Measurements from ENCODE around the gene NEGR1. TPM values are rescaled to one million over a fixed set of nuclear protein-coding genes. Genes with fewer than 3 reads are reported as not detected.

The NEGR1 gene
- total RNA-seq, 1 experiment from 2014 or later, result 0.05 TPM

DNA sequence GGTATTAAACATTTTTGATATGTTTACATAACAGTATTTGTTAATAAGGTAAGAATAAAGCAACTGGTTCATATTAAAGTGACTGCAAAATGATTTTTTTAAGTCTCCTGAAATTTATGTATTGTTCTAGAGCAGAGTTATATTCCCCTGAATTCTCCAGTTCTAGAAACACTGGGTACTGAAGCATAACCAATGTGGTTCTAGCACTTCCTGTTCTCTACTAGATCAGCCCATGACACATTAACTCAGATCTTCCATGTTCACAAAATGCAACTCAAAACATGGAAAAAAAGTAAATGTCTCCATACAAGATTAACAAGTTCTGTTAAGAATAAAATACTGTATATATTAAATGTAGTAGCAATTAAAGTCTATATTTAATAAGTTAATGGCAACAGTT lies 3.9 kb downstream of the NEGR1 start (continued):
- TF ChIP-seq, protein P1, sequence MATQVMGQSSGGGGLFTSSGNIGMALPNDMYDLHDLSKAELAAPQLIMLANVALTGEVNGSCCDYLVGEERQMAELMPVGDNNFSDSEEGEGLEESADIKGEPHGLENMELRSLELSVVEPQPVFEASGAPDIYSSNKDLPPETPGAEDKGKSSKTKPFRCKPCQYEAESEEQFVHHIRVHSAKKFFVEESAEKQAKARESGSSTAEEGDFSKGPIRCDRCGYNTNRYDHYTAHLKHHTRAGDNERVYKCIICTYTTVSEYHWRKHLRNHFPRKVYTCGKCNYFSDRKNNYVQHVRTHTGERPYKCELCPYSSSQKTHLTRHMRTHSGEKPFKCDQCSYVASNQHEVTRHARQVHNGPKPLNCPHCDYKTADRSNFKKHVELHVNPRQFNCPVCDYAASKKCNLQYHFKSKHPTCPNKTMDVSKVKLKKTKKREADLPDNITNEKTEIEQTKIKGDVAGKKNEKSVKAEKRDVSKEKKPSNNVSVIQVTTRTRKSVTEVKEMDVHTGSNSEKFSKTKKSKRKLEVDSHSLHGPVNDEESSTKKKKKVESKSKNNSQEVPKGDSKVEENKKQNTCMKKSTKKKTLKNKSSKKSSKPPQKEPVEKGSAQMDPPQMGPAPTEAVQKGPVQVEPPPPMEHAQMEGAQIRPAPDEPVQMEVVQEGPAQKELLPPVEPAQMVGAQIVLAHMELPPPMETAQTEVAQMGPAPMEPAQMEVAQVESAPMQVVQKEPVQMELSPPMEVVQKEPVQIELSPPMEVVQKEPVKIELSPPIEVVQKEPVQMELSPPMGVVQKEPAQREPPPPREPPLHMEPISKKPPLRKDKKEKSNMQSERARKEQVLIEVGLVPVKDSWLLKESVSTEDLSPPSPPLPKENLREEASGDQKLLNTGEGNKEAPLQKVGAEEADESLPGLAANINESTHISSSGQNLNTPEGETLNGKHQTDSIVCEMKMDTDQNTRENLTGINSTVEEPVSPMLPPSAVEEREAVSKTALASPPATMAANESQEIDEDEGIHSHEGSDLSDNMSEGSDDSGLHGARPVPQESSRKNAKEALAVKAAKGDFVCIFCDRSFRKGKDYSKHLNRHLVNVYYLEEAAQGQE (IDR thresholded peaks at IDR 0.05; ENCODE audit: low read depth), result no peak
- TF ChIP-seq CBX3 (IDR thresholded peaks at IDR 0.05; ENCODE audit: low read depth) (no peak), POLR2A (IDR thresholded peaks at IDR 0.05; ENCODE audit: borderline replicate concordance, extremely low read depth, insufficient read depth, insufficient read length) (no peak)

DNA sequence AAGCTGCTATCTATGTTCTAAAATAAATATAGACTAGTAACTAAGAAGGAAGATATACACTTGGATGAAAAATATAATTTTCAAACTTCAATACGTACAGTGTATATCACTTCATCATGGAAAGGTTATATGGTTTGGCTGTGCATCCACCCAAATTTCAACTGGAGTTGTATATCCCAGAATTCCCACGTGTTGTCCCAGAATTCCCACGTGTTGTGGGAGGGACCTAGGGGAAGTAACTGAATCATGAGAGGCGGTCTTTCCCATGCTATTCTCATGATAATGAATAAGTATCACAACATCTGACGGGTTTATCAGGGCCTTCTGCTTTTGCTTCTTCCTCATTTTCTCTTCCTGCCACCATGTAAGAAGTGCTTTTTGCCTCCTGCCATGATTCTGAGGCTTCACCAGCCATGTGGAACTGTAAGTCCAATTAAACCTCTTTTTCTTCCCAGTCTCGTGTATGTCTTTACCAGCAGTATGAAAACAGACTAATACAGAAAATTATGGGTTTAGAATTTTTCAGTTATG lies 10.7 kb downstream of the NEGR1 start:
- H3K79me2 ChIP-seq (ENCODE audit: insufficient read depth, low read length), result no peaks in the 10 kb centered on the region
- intact Hi-C loops (cut with micrococcal nuclease), result no loop called here
- TF ChIP-seq ZNF274 (IDR thresholded peaks at IDR 0.05; ENCODE audit: low read depth, low read length) (no peak), SP1 (IDR thresholded peaks at IDR 0.05; ENCODE audit: low read depth) (no peak), JUND (IDR thresholded peaks at IDR 0.05) (no peak), ZFX (IDR thresholded peaks at IDR 0.05) (no peak), ELF1 (IDR thresholded peaks at IDR 0.05; ENCODE audit: borderline replicate concordance, low read depth) (no peak), YY1 (IDR thresholded peaks at IDR 0.05; ENCODE audit: extremely low read depth, insufficient replicate concordance, low read depth, low read length) (no peak), SIN3A (IDR thresholded peaks at IDR 0.05; ENCODE audit: low read depth) (no peak), POLR2AphosphoS5 (IDR thresholded peaks at IDR 0.05; ENCODE audit: low read depth, low read length) (no peak), RAD21 (IDR thresholded peaks at IDR 0.05; ENCODE audit: low read depth) (no peak)
- TF ChIP-seq, protein P2, sequence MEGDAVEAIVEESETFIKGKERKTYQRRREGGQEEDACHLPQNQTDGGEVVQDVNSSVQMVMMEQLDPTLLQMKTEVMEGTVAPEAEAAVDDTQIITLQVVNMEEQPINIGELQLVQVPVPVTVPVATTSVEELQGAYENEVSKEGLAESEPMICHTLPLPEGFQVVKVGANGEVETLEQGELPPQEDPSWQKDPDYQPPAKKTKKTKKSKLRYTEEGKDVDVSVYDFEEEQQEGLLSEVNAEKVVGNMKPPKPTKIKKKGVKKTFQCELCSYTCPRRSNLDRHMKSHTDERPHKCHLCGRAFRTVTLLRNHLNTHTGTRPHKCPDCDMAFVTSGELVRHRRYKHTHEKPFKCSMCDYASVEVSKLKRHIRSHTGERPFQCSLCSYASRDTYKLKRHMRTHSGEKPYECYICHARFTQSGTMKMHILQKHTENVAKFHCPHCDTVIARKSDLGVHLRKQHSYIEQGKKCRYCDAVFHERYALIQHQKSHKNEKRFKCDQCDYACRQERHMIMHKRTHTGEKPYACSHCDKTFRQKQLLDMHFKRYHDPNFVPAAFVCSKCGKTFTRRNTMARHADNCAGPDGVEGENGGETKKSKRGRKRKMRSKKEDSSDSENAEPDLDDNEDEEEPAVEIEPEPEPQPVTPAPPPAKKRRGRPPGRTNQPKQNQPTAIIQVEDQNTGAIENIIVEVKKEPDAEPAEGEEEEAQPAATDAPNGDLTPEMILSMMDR (IDR thresholded peaks at IDR 0.05 in 2 of 3, conservative IDR thresholded peaks at IDR 0.05 in 1 of 3; ENCODE audit: borderline replicate concordance in 1 of 3, insufficient read depth in 1 of 3, low read depth in 2 of 3, low read length in 2 of 3), result no peak
- TF ChIP-seq, protein P3, sequence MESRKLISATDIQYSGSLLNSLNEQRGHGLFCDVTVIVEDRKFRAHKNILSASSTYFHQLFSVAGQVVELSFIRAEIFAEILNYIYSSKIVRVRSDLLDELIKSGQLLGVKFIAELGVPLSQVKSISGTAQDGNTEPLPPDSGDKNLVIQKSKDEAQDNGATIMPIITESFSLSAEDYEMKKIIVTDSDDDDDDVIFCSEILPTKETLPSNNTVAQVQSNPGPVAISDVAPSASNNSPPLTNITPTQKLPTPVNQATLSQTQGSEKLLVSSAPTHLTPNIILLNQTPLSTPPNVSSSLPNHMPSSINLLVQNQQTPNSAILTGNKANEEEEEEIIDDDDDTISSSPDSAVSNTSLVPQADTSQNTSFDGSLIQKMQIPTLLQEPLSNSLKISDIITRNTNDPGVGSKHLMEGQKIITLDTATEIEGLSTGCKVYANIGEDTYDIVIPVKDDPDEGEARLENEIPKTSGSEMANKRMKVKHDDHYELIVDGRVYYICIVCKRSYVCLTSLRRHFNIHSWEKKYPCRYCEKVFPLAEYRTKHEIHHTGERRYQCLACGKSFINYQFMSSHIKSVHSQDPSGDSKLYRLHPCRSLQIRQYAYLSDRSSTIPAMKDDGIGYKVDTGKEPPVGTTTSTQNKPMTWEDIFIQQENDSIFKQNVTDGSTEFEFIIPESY (IDR thresholded peaks at IDR 0.05; ENCODE audit: extremely low read depth, insufficient replicate concordance, low read length), result no peak
- TF ChIP-seq, protein P1 (IDR thresholded peaks at IDR 0.05; ENCODE audit: low read depth), result no peak

More for the DNA sequence above, 10.7 kb downstream of the NEGR1 start:
- BruUV-seq (replicated peaks), result no TSS peak
- Histone ChIP-seq H4K20me1 (ENCODE audit: insufficient read depth) (no peaks in the 10 kb centered on the region), H3K9ac (ENCODE audit: low read length) (no peak overlapping the region), H3K27me3 (ENCODE audit: insufficient read depth, low read length) (no peaks in the 10 kb centered on the region), H3K4me2 (ENCODE audit: low read length) (no peak overlapping the region), H3K9me2 (ENCODE audit: insufficient read depth) (no peaks in the 10 kb centered on the region), H3K9me3 (ENCODE audit: control insufficient read depth in 1 of 2, insufficient read depth in 1 of 2, low read depth in 1 of 2, low read length in 2 of 2) (peaks cover 3 to 12% of the 10 kb centered on the region in 2 experiments; a peak in 2 of 4 replicates), H3K4me1 (ENCODE audit: control insufficient read depth in 1 of 2, insufficient read depth in 2 of 2, low read length in 2 of 2) (no peaks in the 10 kb centered on the region), H3K4me3 (replicated peaks in 1 of 2; ENCODE audit: low read depth in 1 of 2, low read length in 2 of 2) (no peak overlapping the region), H3K36me3 (ENCODE audit: control insufficient read depth in 1 of 2, insufficient read depth in 2 of 2, low read length in 2 of 2) (no peaks in the 10 kb centered on the region), H3K27ac (ENCODE audit: low read depth, low read length) (no peak overlapping the region), H2AFZ (ENCODE audit: low read depth, low read length, poor library complexity, severe bottlenecking) (no peak overlapping the region)
- ATAC-seq (no peak), DNase-seq (ENCODE audit: low read depth, low spot score) (no peak)
- CTCF ChIA-PET, result no interaction called here
- POLR2A ChIA-PET, result no interaction called here
- RAD21 ChIA-PET (ENCODE audit: low non-redundant PET in 1 of 2, low total read pairs in 2 of 2, uncharacterized antibody in 2 of 2, unreplicated experiment in 2 of 2), result no interaction called here
